GM12878 (cell line): ENCODE results near the gene C11orf42. TPM values are rescaled to one million over a fixed set of nuclear protein-coding genes. Genes with fewer than 3 reads are reported as not detected.

ENCODE experiments used
- ATAC-seq: fragments of 200-7000 bp; cut with Tn5 transposase; 3 replicates; pipeline ENCODE4 v1.9.1; 2020; ENCODE audit warnings: mild to moderate bottlenecking, moderate library complexity
- BruUV-seq: library from RNA; stranded (reverse); fragments of 400-500 nt; replicated peaks from 2 replicates; lab custom pipeline; 2021; lab: Mats Ljungman, UMichigan
- CTCF ChIA-PET: fragments of 300-600 bp; sonication (Branson Sonifier 250); formaldehyde crosslinking; extraction: SDS; loops from one replicate; lab custom pipeline; 2021; ENCODE audit warnings: inconsistent platforms; lab: Yijun Ruan, JAX
- POLR2A ChIA-PET: fragments of 350-600 bp; formaldehyde crosslinking; extraction: SDS; loops from one replicate; lab custom pipeline; 2021; ENCODE audit warnings: inconsistent platforms; lab: Charles Lee
- RAD21 ChIA-PET: fragments of 300-600 bp; sonication (Branson Sonifier 250); formaldehyde crosslinking; loops from one replicate; lab custom pipeline; 2023; ENCODE audit warnings: antibody characterized with exemption; ENCODE audit not compliant: unreplicated experiment; lab: Charles Lee
- SMC1A ChIA-PET: fragments of 300-600 bp; sonication (Branson Sonifier 250); formaldehyde crosslinking; loops from one replicate; lab custom pipeline; 2023; ENCODE audit not compliant: unreplicated experiment, uncharacterized antibody; lab: Charles Lee
- DNase-seq: peaks from one replicate; pipeline ENCODE4 v3.0.0-alpha.2; 2011; ENCODE audit warnings: low read depth, low spot score
- FAIRE-seq: peaks from 3 replicates; lab custom pipeline; 2011; peaks lifted over from hg19 to GRCh38; lab: Jason Lieb, UNC
- H2AFZ ChIP-seq: 2 replicates; pipeline ENCODE4 v1.6.0; 2011; ENCODE audit warnings: low read depth, low read length, control low read depth; ENCODE audit not compliant: control insufficient read depth
- H3K27ac ChIP-seq: 2 replicates; pipeline ENCODE4 v1.5.1; 2011; ENCODE audit warnings: control low read depth; ENCODE audit not compliant: control insufficient read depth, insufficient read depth
- H3K27me3 ChIP-seq, 2 experiments: replicated peaks in 1 of 2; 2 replicates each; pipeline versions ENCODE4 v1.6.0 to v1.6.1; 2011; ENCODE audit warnings: low read length in 1 of 2; ENCODE audit not compliant: control insufficient read depth in 2 of 2, insufficient read depth in 2 of 2
- H3K36me3 ChIP-seq, 2 experiments: 2 replicates each; pipeline ENCODE4 v1.5.1; 2011; ENCODE audit warnings: low read length in 1 of 2; ENCODE audit not compliant: control insufficient read depth in 2 of 2, insufficient read depth in 2 of 2
- H3K4me1 ChIP-seq: 2 replicates; pipeline ENCODE4 v1.6.1; 2011; ENCODE audit warnings: mild to moderate bottlenecking, low read length, moderate library complexity, mixed read lengths; ENCODE audit not compliant: control insufficient read depth, insufficient read depth
- H3K4me2 ChIP-seq: 2 replicates; pipeline ENCODE4 v1.6.0; 2011; ENCODE audit warnings: control low read depth; ENCODE audit not compliant: control insufficient read depth, insufficient read depth
- H3K4me3 ChIP-seq: fragments of 200-600 bp; sonication (generic); 2 replicates; pipeline ENCODE4 v1.5.1; 2016
- H3K79me2 ChIP-seq: 2 replicates; pipeline ENCODE4 v1.6.0; 2011; ENCODE audit warnings: low read length; ENCODE audit not compliant: control insufficient read depth, insufficient read depth
- H3K9ac ChIP-seq: 2 replicates; pipeline ENCODE4 v1.8.0; 2011; ENCODE audit warnings: low read length, control low read depth, mixed read lengths; ENCODE audit not compliant: control insufficient read depth, insufficient read depth
- H3K9me3 ChIP-seq: replicated peaks from 3 replicates; pipeline ENCODE4 v1.5.1; 2011; ENCODE audit warnings: mild to moderate bottlenecking, low read length; ENCODE audit not compliant: control insufficient read depth, insufficient read depth
- H4K20me1 ChIP-seq: 2 replicates; pipeline ENCODE4 v1.6.0; 2011; ENCODE audit not compliant: control insufficient read depth, insufficient read depth
- DPF2 ChIP-seq: fragments of 450-650 bp; IDR thresholded peaks from 2 replicates; pipeline ENCODE4 v1.6.1; 2017; ENCODE audit warnings: mild to moderate bottlenecking
- SREBF1 ChIP-seq: IDR thresholded peaks from 2 replicates; pipeline ENCODE4 v1.6.1; 2012; ENCODE audit warnings: mild to moderate bottlenecking, low read length
- WGBS: methylation state at CpG from one replicate; pipeline ENCODE4 v1.1.6; 2016; ENCODE audit warnings: low lambda C conversion rate; ENCODE audit not compliant: insufficient replicate concordance, insufficient coverage; ENCODE audit errors: missing lambda C conversion rate; 5-methylcytosine and 5-hydroxymethylcytosine counted together
- in situ Hi-C: fragments of 300-500 bp; cut with MboI; formaldehyde crosslinking; loops from 9 replicates; pipeline ENCODE4 v1.14.3; 2018; ENCODE audit warnings: mixed read lengths
- intact Hi-C: fragments of 100-400 bp; cut with micrococcal nuclease; formaldehyde crosslinking; loops from one replicate; pipeline ENCODE4 v1.14.2; 2022; ENCODE audit not compliant: unreplicated experiment
- polyA plus RNA-seq, 11 experiments: library from polyadenylated mRNA; depleted of rRNA in 4 of 11; unstranded in 6 of 11; stranded (reverse) in 5 of 11; fragments of >200 nt; fragmentation: Nextera tagmentation in 4 of 11; fragmentation: Illumina TruSeq in 1 of 11; extraction: Ambion mirVana in 4 of 11; extraction: Trizol in 1 of 11; gene quantifications; 1 replicate in 1 of 11; 2 replicates in 10 of 11; pipeline versions ENCODE4 v1.2.1 to v1.2.3, GENCODE V29; 2011 to 2016; ENCODE audit warnings: inconsistent platforms in 2 of 11, missing spikeins in 2 of 11, low read depth in 1 of 11
- total RNA-seq, 4 experiments: library from RNA; depleted of rRNA in 3 of 4; stranded (reverse); fragments of >200 nt in 3 of 4; fragmentation: Illumina TruSeq in 1 of 4; extraction: Trizol in 1 of 4; gene quantifications; 2 replicates each; pipeline versions ENCODE4 v1.2.1 to v1.2.3, GENCODE V29; 2013 to 2021
- TF ChIP-seq, protein P1 (sequence below): IDR thresholded peaks from 2 replicates; pipeline ENCODE4 v1.6.1; 2012; ENCODE audit warnings: low read length, inconsistent platforms
- TF ChIP-seq, protein P2 (sequence below): fragments of 450-650 bp; IDR thresholded peaks from 2 replicates; pipeline ENCODE4 v1.6.1; 2017; ENCODE audit warnings: borderline replicate concordance

C11orf42 gene
- total and polyA plus RNA-seq, 10 of the 15 experiments (the other 5 are each of a cell fraction or from before 2014, with no cell fraction given): 0.19 TPM; not detected in 9

DNA sequence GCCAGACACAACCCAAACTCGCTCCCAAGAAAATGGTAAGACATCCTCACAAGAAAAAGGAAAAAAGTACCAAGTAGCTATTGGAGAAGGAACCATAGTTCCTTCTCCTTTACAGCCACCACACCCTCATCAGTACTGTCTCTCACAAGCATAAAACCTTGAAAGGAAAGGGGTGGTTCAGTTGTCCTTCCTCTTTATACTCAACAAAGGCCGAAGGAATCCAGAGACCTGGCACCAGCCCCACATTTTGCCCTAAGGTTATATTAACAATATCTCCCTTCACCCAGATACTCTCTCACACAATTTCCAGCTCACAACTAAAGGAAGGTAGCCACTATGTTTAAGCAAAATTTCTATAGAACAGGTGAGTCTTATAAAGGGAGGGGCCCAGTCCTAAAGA is 20.5 kb downstream of the C11orf42 start:
- ChIA-PET CTCF (no interaction called here), SMC1A (interaction anchor here (1.4 kb wide), 1 partner anchor 10 kb away, joined by 5 read pairs; no protein-coding TSS in a partner anchor), RAD21 (no interaction called here), POLR2A (interaction anchor here (1.6 kb wide), 1 partner anchor 28 kb away, joined by 4 read pairs; no protein-coding TSS in a partner anchor)
- ATAC-seq (no peak), DNase-seq (no peak), FAIRE-seq (no peak)
- Histone ChIP-seq H3K9ac (no peak overlapping the region), H3K9me3 (no peaks in the 10 kb centered on the region; the same call in 2 of the 3 replicates), H3K4me1 (peaks cover 3% of the 10 kb centered on the region; the same call in 1 of the 2 replicates), H3K4me2 (no peak overlapping the region), H3K27me3 (no peaks in the 10 kb centered on the region), H4K20me1 (no peaks in the 10 kb centered on the region), H2AFZ (no peak overlapping the region), H3K4me3 (no peak overlapping the region), H3K27ac (no peak overlapping the region), H3K79me2 (peaks cover 5% of the 10 kb centered on the region), H3K36me3 (peaks cover 15 to 17% of the 10 kb centered on the region in 2 experiments; a peak in 3 of 4 replicates)
- in situ Hi-C loops (no loop called here), intact Hi-C loops (no loop called here)
- no TSS peak for BruUV-seq
- TF ChIP-seq DPF2: no peak
- TF ChIP-seq, protein P1, sequence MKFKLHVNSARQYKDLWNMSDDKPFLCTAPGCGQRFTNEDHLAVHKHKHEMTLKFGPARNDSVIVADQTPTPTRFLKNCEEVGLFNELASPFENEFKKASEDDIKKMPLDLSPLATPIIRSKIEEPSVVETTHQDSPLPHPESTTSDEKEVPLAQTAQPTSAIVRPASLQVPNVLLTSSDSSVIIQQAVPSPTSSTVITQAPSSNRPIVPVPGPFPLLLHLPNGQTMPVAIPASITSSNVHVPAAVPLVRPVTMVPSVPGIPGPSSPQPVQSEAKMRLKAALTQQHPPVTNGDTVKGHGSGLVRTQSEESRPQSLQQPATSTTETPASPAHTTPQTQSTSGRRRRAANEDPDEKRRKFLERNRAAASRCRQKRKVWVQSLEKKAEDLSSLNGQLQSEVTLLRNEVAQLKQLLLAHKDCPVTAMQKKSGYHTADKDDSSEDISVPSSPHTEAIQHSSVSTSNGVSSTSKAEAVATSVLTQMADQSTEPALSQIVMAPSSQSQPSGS: no peak
- TF ChIP-seq SREBF1: no peak
- TF ChIP-seq, protein P2, sequence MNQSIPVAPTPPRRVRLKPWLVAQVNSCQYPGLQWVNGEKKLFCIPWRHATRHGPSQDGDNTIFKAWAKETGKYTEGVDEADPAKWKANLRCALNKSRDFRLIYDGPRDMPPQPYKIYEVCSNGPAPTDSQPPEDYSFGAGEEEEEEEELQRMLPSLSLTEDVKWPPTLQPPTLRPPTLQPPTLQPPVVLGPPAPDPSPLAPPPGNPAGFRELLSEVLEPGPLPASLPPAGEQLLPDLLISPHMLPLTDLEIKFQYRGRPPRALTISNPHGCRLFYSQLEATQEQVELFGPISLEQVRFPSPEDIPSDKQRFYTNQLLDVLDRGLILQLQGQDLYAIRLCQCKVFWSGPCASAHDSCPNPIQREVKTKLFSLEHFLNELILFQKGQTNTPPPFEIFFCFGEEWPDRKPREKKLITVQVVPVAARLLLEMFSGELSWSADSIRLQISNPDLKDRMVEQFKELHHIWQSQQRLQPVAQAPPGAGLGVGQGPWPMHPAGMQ: no peak
- 100% methylated on average over 2 of the region's 2 CpGs for WGBS
